Lower leg skin (tissue), 4 donors: ENCODE measurements around the gene CWC22. TPM values are rescaled to one million over a fixed set of nuclear protein-coding genes. Genes with fewer than 3 reads are reported as not detected.

Experiments used
- DNase-seq, 2 donors: peaks; one replicate each; pipeline ENCODE4 v3.0.0-alpha.2; 2019; ENCODE audit warnings: low spot score in 2 of 2
- H3K4me3 ChIP-seq: fragments of 200-600 bp; sonication (generic); 2 replicates; pipeline ENCODE4 v1.5.1; 2017; ENCODE audit warnings: mild to moderate bottlenecking, low read depth; ENCODE audit not compliant: poor library complexity, severe bottlenecking
- POLR2A ChIP-seq, 2 donors: fragments of 450-650 bp; IDR thresholded peaks; one replicate each; pipeline ENCODE4 v1.6.1; 2016 to 2017; ENCODE audit warnings: antibody characterized with exemption in 2 of 2, mild to moderate bottlenecking in 1 of 2, moderate library complexity in 1 of 2
- WGBS, 2 donors: methylation state at CpG; one replicate each; pipeline ENCODE4 v1.1.5; 2018; 5-methylcytosine and 5-hydroxymethylcytosine counted together
- intact Hi-C: fragments of 100-400 bp; cut with DNase I; formaldehyde crosslinking; loops from one replicate; pipeline ENCODE4 v1.15.0; 2023; ENCODE audit warnings: low total_unique reads
- total RNA-seq, 4 donors: library from RNA; depleted of rRNA; stranded (reverse); fragments of >200 nt; gene quantifications; one replicate each; pipeline ENCODE4 v1.1.0, GENCODE V29; 2016
- TF ChIP-seq, protein P1 (sequence below), 3 donors: fragments of 450-650 bp; IDR thresholded peaks; one replicate each; pipeline ENCODE4 v1.5.1; 2016; ENCODE audit warnings: antibody characterized with exemption in 3 of 3, mild to moderate bottlenecking in 3 of 3, moderate library complexity in 2 of 3

Gene CWC22
- total RNA-seq, 4 donors from 2014 or later = 14.3 to 25.9 (median 19.3) TPM

DNA sequence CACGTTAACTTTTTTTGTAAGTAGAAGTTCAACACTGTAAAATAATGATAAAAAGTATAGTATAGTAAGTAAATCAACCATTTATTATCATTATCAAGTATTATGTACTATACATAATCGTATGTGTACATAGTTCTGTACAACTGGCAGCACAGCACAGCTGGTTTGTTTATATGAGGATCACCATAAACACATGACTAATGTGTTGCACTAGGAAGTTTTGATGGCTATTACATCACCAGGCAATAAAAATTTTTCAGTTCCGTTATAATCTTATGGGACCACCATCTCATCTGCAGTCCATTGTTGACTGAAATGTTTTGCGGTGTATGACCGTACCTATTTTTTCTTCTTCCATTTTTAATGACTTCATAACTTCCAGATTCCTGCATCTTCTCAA, 106.4 kb downstream of the CWC22 start:
- DNase-seq = no peak
- TF ChIP-seq, protein P1, sequence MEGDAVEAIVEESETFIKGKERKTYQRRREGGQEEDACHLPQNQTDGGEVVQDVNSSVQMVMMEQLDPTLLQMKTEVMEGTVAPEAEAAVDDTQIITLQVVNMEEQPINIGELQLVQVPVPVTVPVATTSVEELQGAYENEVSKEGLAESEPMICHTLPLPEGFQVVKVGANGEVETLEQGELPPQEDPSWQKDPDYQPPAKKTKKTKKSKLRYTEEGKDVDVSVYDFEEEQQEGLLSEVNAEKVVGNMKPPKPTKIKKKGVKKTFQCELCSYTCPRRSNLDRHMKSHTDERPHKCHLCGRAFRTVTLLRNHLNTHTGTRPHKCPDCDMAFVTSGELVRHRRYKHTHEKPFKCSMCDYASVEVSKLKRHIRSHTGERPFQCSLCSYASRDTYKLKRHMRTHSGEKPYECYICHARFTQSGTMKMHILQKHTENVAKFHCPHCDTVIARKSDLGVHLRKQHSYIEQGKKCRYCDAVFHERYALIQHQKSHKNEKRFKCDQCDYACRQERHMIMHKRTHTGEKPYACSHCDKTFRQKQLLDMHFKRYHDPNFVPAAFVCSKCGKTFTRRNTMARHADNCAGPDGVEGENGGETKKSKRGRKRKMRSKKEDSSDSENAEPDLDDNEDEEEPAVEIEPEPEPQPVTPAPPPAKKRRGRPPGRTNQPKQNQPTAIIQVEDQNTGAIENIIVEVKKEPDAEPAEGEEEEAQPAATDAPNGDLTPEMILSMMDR (IDR thresholded peaks at IDR 0.05) = no peak
- no peak for TF ChIP-seq POLR2A (IDR thresholded peaks at IDR 0.05)
- WGBS, 2 donors = 65 to 70% methylated on average over 5 of the region's 5 CpGs
- intact Hi-C loops = no loop called here
- H3K4me3 ChIP-seq = no peak overlapping the region

DNA sequence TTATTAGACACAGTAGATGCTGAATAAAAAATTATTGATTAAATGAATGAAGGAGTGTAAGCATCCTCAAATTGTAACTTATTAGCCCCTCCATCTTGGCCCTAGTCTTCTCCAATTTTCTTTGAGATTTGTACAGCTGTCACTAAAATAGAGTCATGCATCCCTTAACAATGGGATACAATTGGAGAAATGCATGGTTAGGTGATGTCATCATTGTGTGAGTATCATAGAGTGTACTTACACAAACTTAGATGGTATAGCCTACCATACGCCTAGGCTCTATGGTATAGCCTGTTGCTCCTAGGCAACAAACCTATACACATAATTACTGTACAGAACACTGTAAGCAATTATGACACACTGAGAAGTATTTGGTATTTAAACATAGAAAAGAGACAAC, 107.4 kb downstream of the CWC22 start:
- no peak for DNase-seq
- 97 to 100% methylated on average over 1 of the region's 1 CpG for WGBS, 2 donors
- intact Hi-C loops = no loop called here
- no peak overlapping the region for H3K4me3 ChIP-seq
- no peak for TF ChIP-seq POLR2A (IDR thresholded peaks at IDR 0.05)
- TF ChIP-seq, protein P1 (IDR thresholded peaks at IDR 0.05) = no peak

DNA sequence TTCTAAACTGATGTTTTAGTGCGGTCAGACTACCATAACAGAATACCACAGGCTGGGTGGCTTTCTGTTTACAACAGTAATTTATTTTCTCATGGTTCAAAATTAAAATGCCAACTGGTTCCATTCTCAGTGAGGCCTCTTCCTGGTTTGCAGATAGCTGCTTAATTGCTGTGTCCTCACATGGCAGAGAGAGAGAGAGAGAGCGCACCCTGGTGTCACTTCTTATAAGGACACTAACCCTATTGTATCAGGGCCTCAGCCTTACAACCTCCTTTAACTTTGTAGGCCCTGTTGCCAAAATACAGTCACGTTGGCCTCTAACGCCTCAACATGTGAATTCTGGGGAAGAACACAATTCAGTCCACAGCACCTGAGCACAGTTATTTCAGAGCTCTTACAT, 108.2 kb downstream of the CWC22 start:
- TF ChIP-seq POLR2A (IDR thresholded peaks at IDR 0.05) = no peak
- TF ChIP-seq, protein P1 (IDR thresholded peaks at IDR 0.05) = no peak
- WGBS, 2 donors = 74 to 82% methylated on average over 4 of the region's 4 CpGs
- intact Hi-C loops = no loop called here
- no peak for DNase-seq
- no peak overlapping the region for H3K4me3 ChIP-seq

Other genes starting within 250 kb of the CWC22 start
- gene ZNF385B, start 145.7 kb downstream of the CWC22 start, total RNA-seq = 1 to 10 TPM in 1 of 4 donors, under 1 TPM in 1, not detected in 2; 0.97 to 1.4 TPM